DND-41 (cell line): ENCODE measurements around the gene OSCAR.

Experiments used
- ATAC-seq: fragments of 200-7000 bp; cut with Tn5 transposase; 3 replicates; pipeline ENCODE4 v1.9.1; 2021; ENCODE audit warnings: low read depth; ENCODE audit not compliant: insufficient read depth
- DNase-seq: peaks from one replicate; pipeline ENCODE4 v3.0.0-alpha.2; 2020
- H2AFZ ChIP-seq: 2 replicates; pipeline ENCODE4 v1.6.0; 2012; ENCODE audit warnings: low read depth, low read length
- H3K27ac ChIP-seq: 2 replicates; pipeline ENCODE4 v1.5.1; 2012; ENCODE audit warnings: low read length, inconsistent platforms
- H3K27me3 ChIP-seq: fragments of 200-600 bp; sonication (generic); 2 replicates; pipeline ENCODE4 v1.6.0; 2012; ENCODE audit warnings: low read length, mild to moderate bottlenecking, inconsistent platforms; ENCODE audit not compliant: insufficient read depth, poor library complexity
- H3K36me3 ChIP-seq: 2 replicates; pipeline ENCODE4 v1.5.1; 2012; ENCODE audit warnings: low read length, inconsistent platforms; ENCODE audit not compliant: insufficient read depth
- H3K4me1 ChIP-seq: 2 replicates; pipeline ENCODE4 v1.5.1; 2012; ENCODE audit warnings: mild to moderate bottlenecking, low read length; ENCODE audit not compliant: insufficient read depth
- H3K4me2 ChIP-seq: 2 replicates; pipeline ENCODE4 v1.6.0; 2012; ENCODE audit warnings: mild to moderate bottlenecking, moderate library complexity, low read length, inconsistent platforms; ENCODE audit not compliant: insufficient read depth
- H3K4me3 ChIP-seq, 2 experiments: fragments of 200-600 bp in 1 of 2; shearing (Covaris generic) in 1 of 2; 2 replicates each; pipeline ENCODE4 v1.5.1; 2012 to 2016; ENCODE audit warnings: inconsistent platforms in 2 of 2, low read length in 2 of 2, mild to moderate bottlenecking in 2 of 2, low read depth in 1 of 2, moderate library complexity in 1 of 2
- H3K79me2 ChIP-seq: 2 replicates; pipeline ENCODE4 v1.6.0; 2012; ENCODE audit warnings: low read length, inconsistent platforms; ENCODE audit not compliant: insufficient read depth
- H3K9ac ChIP-seq: 2 replicates; pipeline ENCODE4 v1.6.0; 2012; ENCODE audit warnings: low read depth, mild to moderate bottlenecking, inconsistent platforms, low read length, moderate library complexity
- H3K9me3 ChIP-seq: 2 replicates; pipeline ENCODE4 v1.5.1; 2012; ENCODE audit warnings: low read length, moderate library complexity, mild to moderate bottlenecking, inconsistent platforms; ENCODE audit not compliant: insufficient read depth, severe bottlenecking
- H4K20me1 ChIP-seq: 2 replicates; pipeline ENCODE4 v1.6.0; 2012; ENCODE audit warnings: low read length; ENCODE audit not compliant: insufficient read depth
- EZH2 ChIP-seq: IDR thresholded peaks from 3 replicates; pipeline ENCODE4 v1.6.1; 2012; ENCODE audit warnings: borderline replicate concordance, low read depth, mild to moderate bottlenecking, moderate library complexity, low read length, inconsistent platforms; ENCODE audit not compliant: severe bottlenecking
- TF ChIP-seq, protein P1 (sequence below): IDR thresholded peaks from 2 replicates; pipeline ENCODE4 v1.5.1; 2012; ENCODE audit warnings: borderline replicate concordance, low read length, moderate library complexity, mild to moderate bottlenecking; ENCODE audit not compliant: poor library complexity, severe bottlenecking; ENCODE audit errors: extremely low read depth

OSCAR gene

GRCh38 chr19:54136086-54136863, 35.7 kb upstream of the OSCAR start:
- TF ChIP-seq, protein P1, sequence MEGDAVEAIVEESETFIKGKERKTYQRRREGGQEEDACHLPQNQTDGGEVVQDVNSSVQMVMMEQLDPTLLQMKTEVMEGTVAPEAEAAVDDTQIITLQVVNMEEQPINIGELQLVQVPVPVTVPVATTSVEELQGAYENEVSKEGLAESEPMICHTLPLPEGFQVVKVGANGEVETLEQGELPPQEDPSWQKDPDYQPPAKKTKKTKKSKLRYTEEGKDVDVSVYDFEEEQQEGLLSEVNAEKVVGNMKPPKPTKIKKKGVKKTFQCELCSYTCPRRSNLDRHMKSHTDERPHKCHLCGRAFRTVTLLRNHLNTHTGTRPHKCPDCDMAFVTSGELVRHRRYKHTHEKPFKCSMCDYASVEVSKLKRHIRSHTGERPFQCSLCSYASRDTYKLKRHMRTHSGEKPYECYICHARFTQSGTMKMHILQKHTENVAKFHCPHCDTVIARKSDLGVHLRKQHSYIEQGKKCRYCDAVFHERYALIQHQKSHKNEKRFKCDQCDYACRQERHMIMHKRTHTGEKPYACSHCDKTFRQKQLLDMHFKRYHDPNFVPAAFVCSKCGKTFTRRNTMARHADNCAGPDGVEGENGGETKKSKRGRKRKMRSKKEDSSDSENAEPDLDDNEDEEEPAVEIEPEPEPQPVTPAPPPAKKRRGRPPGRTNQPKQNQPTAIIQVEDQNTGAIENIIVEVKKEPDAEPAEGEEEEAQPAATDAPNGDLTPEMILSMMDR: no peak
- TF ChIP-seq EZH2: no peak
- Histone ChIP-seq H3K36me3 (peaks cover 37% of the 10 kb centered on the region), H3K4me2 (peak overlapping the region; percentile 97)

GRCh38 chr19:54133957-54134590, 33.5 kb upstream of the OSCAR start:
- H3K27ac ChIP-seq: no peak overlapping the region
- H3K4me1 ChIP-seq: peaks cover 21% of the 10 kb centered on the region
- peaks cover 21% of the 10 kb centered on the region for H4K20me1 ChIP-seq
- no peaks in the 10 kb centered on the region for H3K27me3 ChIP-seq
- no peak for DNase-seq
- H3K4me2 ChIP-seq: no peak overlapping the region
- no peak overlapping the region for H2AFZ ChIP-seq
- no peak overlapping the region for H3K9ac ChIP-seq
- H3K36me3 ChIP-seq: peaks cover 32% of the 10 kb centered on the region
- no peaks in the 10 kb centered on the region for H3K9me3 ChIP-seq
- H3K79me2 ChIP-seq: peaks cover 15% of the 10 kb centered on the region
- no peak overlapping the region for H3K4me3 ChIP-seq
- TF ChIP-seq, protein P1: no peak
- TF ChIP-seq EZH2: no peak
- ATAC-seq: no peak

More at GRCh38 chr19:54136086-54136863, 35.7 kb upstream of the OSCAR start:
- DNase-seq (no peak), ATAC-seq (no peak)
- H3K9ac ChIP-seq: peak overlapping the region; percentile 51
- no peaks in the 10 kb centered on the region for H3K27me3 ChIP-seq
- H3K79me2 ChIP-seq: peaks cover 37% of the 10 kb centered on the region
- no peaks in the 10 kb centered on the region for H3K9me3 ChIP-seq
- peak overlapping the region; percentile 17 to 73; a peak in 3 of 4 replicates for H3K4me3 ChIP-seq
- H3K27ac ChIP-seq: peak overlapping the region; percentile 70
- peaks cover 40% of the 10 kb centered on the region for H3K4me1 ChIP-seq
- H4K20me1 ChIP-seq: peaks cover 39% of the 10 kb centered on the region
- peak overlapping the region; percentile 88 for H2AFZ ChIP-seq

GRCh38 chr19:54133312-54133956, 32.8 kb upstream of the OSCAR start:
- ATAC-seq: no peak

More at GRCh38 chr19:54133312-54133956, 32.8 kb upstream of the OSCAR start:
- H3K79me2 ChIP-seq: peaks cover 8% of the 10 kb centered on the region
- H3K4me2 ChIP-seq: no peak overlapping the region
- H2AFZ ChIP-seq: no peak overlapping the region
- H3K4me1 ChIP-seq: peaks cover 14% of the 10 kb centered on the region
- DNase-seq: no peak
- TF ChIP-seq, protein P1: no peak
- no peak for TF ChIP-seq EZH2
- H3K27me3 ChIP-seq: no peaks in the 10 kb centered on the region
- H3K36me3 ChIP-seq: peaks cover 32% of the 10 kb centered on the region
- no peaks in the 10 kb centered on the region for H3K9me3 ChIP-seq
- H4K20me1 ChIP-seq: peaks cover 17% of the 10 kb centered on the region
- no peak overlapping the region for H3K9ac ChIP-seq
- no peak overlapping the region for H3K4me3 ChIP-seq
- no peak overlapping the region for H3K27ac ChIP-seq
